Measurements from ENCODE around the gene SCYGR6. TPM values are rescaled to one million over a fixed set of nuclear protein-coding genes. Genes with fewer than 3 reads are reported as not detected.

SCYGR6 gene
- total and polyA plus RNA-seq, 9 of the 15 experiments (the other 6 are each of a cell fraction or from before 2014, with no cell fraction given): not detected

DNA sequence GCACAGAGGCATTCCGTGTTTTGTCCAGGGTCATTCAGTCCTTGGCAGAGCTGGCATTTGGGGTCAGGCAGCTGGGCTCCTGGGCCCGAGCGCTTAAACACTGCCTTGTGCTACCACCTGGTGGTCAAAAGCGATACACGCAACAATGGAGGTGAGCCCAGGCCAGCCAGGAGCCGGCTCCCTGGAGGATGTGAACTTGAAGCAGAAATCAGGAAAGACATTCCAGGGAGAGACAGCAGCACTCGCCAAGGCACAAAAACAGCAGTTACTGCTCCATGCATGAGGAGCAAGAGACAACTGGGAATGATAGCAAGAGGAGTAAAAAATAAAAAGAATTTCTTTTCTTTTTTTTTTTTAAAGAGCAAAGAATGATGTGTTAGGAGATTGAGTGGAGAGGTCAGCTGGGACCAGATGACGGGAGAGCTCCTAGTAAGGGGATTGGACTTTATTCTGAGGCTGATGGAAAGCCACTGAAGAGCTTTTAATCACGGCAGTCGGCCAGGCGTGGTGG lies 41.9 kb upstream of the SCYGR6 start (continued):
- TF ChIP-seq, protein P1, sequence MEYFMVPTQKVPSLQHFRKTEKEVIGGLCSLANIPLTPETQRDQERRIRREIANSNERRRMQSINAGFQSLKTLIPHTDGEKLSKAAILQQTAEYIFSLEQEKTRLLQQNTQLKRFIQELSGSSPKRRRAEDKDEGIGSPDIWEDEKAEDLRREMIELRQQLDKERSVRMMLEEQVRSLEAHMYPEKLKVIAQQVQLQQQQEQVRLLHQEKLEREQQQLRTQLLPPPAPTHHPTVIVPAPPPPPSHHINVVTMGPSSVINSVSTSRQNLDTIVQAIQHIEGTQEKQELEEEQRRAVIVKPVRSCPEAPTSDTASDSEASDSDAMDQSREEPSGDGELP (CRISPR knock-in tag; IDR thresholded peaks at IDR 0.05; ENCODE audit: borderline replicate concordance): 0 out of 2 replicates have a peak, but pooled peaks have one; percentile 27
- TF ChIP-seq PHTF2 (CRISPR knock-in tag; IDR thresholded peaks at IDR 0.05): no peak
- TF ChIP-seq, protein P2, sequence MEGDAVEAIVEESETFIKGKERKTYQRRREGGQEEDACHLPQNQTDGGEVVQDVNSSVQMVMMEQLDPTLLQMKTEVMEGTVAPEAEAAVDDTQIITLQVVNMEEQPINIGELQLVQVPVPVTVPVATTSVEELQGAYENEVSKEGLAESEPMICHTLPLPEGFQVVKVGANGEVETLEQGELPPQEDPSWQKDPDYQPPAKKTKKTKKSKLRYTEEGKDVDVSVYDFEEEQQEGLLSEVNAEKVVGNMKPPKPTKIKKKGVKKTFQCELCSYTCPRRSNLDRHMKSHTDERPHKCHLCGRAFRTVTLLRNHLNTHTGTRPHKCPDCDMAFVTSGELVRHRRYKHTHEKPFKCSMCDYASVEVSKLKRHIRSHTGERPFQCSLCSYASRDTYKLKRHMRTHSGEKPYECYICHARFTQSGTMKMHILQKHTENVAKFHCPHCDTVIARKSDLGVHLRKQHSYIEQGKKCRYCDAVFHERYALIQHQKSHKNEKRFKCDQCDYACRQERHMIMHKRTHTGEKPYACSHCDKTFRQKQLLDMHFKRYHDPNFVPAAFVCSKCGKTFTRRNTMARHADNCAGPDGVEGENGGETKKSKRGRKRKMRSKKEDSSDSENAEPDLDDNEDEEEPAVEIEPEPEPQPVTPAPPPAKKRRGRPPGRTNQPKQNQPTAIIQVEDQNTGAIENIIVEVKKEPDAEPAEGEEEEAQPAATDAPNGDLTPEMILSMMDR (IDR thresholded peaks at IDR 0.05 in 2 of 3, conservative IDR thresholded peaks at IDR 0.05 in 1 of 3; ENCODE audit: insufficient read depth in 2 of 3, low read depth in 1 of 3, low read length in 3 of 3): peak; percentile 62 to 75 (median 66)

DNA sequence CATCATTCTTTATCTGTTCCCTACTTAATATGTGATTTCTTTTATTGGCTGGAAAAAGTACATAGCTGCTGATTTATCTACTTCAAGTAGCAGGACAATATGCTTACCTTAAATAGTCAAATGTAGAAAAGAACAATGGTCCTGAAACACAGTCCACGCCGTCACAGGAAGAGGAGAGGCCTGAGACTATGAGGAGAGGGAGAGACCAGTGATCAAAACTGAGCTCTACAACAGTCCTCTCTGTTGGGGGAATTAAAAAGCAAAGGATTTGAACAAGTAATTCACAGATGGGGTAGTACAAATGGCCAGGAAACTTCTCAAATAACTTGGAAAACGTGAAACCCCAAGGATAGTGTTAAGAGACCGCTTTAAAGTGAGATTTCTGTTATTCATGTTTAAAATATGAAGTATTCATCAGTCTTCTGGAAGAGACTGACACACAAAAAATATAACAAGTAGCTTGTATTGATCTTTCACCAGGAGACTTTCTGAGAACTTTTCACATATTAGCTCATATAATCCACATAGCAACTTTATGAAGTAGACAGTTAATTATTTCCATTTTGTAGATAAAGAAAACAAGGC lies 41.3 kb upstream of the SCYGR6 start:
- in situ Hi-C loops (cut with MboI) (loop anchor here (10.0 kb wide), 1 partner anchor 361 kb away; no protein-coding TSS in a partner anchor), intact Hi-C loops (cut with micrococcal nuclease) (loop anchor here (1.0 to 5.0 kb wide), 6 partner anchors 107 to 733 kb away; no protein-coding TSS in a partner anchor)
- no peak for ATAC-seq
- H4K20me1 ChIP-seq (replicated peaks; ENCODE audit: control insufficient read depth, insufficient read depth, low read length): no peaks in the 10 kb centered on the region
- H3K36me3 ChIP-seq (ENCODE audit: control insufficient read depth, insufficient read depth, low read length): no peaks in the 10 kb centered on the region
- H3K4me1 ChIP-seq (replicated peaks in 1 of 2; ENCODE audit: control insufficient read depth in 2 of 2, insufficient read depth in 2 of 2, low read length in 2 of 2): peaks cover 0 to 4% of the 10 kb centered on the region in 2 experiments; a peak in 1 of 5 replicates
- no TSS peak for BruUV-seq (replicated peaks)
- peaks cover 0 to 10% of the 10 kb centered on the region in 2 experiments; a peak in 2 of 5 replicates for H3K27me3 ChIP-seq (ENCODE audit: control insufficient read depth in 2 of 2, insufficient read depth in 2 of 2, low read length in 2 of 2)
- H3K9me3 ChIP-seq (replicated peaks; ENCODE audit: control insufficient read depth, insufficient read depth, low read depth, low read length): no peaks in the 10 kb centered on the region
- H3K27ac ChIP-seq (ENCODE audit: extremely low read depth, low read depth, low read length): no peak overlapping the region
- WGBS (ENCODE audit: insufficient coverage, low coverage, missing lambda C conversion rate): 4% methylated on average over 4 of the region's 4 CpGs
- H3K4me3 ChIP-seq: no peak overlapping the region
- H3K4me2 ChIP-seq (ENCODE audit: insufficient read depth, low read length): no peak overlapping the region
- no peak for DNase-seq (ENCODE audit: extremely low read depth in 1 of 4, low spot score in 3 of 4)
- CTCF ChIA-PET (ENCODE audit: low intra/inter-chr PET ratio): interaction anchor here (1.3 to 2.1 kb wide), 3 partner anchors 360 to 636 kb away, joined by 4 to 10 read pairs (median 10); no protein-coding TSS in a partner anchor
- H3K9me1 ChIP-seq (ENCODE audit: control insufficient read depth, insufficient read depth, low read length): no peaks in the 10 kb centered on the region
- POLR2A ChIA-PET: no interaction called here
- H3K79me2 ChIP-seq (ENCODE audit: control insufficient read depth, insufficient read depth, low read length): no peaks in the 10 kb centered on the region
- FAIRE-seq: peak; percentile 19
- no peak overlapping the region for H2AFZ ChIP-seq (ENCODE audit: low read depth, low read length)
- H3K9ac ChIP-seq (ENCODE audit: insufficient read depth in 1 of 2, low read depth in 2 of 2, low read length in 2 of 2): no peak overlapping the region
- no peak for TF ChIP-seq CBX1 (IDR thresholded peaks at IDR 0.05; ENCODE audit: low read depth)
- no peak for TF ChIP-seq ZFP30 (CRISPR knock-in tag; IDR thresholded peaks at IDR 0.05; ENCODE audit: borderline replicate concordance)
- no peak for TF ChIP-seq PCBP1 (IDR thresholded peaks at IDR 0.05; ENCODE audit: low read depth, low read length, poor library complexity, severe bottlenecking)
- TF ChIP-seq, protein P3, sequence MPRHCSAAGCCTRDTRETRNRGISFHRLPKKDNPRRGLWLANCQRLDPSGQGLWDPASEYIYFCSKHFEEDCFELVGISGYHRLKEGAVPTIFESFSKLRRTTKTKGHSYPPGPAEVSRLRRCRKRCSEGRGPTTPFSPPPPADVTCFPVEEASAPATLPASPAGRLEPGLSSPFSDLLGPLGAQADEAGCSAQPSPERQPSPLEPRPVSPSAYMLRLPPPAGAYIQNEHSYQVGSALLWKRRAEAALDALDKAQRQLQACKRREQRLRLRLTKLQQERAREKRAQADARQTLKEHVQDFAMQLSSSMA (CRISPR knock-in tag; IDR thresholded peaks at IDR 0.05): no peak
- TF ChIP-seq MEIS2 (IDR thresholded peaks at IDR 0.05; ENCODE audit: partially characterized antibody): no peak
- no peak for TF ChIP-seq SLC30A9 (CRISPR knock-in tag; IDR thresholded peaks at IDR 0.05)
- TF ChIP-seq FUS (optimal IDR thresholded peaks at IDR 0.05; ENCODE audit: low read depth, low read length): no peak
- TF ChIP-seq, protein P4, sequence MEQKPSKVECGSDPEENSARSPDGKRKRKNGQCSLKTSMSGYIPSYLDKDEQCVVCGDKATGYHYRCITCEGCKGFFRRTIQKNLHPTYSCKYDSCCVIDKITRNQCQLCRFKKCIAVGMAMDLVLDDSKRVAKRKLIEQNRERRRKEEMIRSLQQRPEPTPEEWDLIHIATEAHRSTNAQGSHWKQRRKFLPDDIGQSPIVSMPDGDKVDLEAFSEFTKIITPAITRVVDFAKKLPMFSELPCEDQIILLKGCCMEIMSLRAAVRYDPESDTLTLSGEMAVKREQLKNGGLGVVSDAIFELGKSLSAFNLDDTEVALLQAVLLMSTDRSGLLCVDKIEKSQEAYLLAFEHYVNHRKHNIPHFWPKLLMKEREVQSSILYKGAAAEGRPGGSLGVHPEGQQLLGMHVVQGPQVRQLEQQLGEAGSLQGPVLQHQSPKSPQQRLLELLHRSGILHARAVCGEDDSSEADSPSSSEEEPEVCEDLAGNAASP (IDR thresholded peaks at IDR 0.05): no peak
- TF ChIP-seq GTF2A2 (tag; IDR thresholded peaks at IDR 0.05): no peak
- TF ChIP-seq SPI1 (IDR thresholded peaks at IDR 0.05; ENCODE audit: borderline replicate concordance, low read depth, low read length): no peak
- TF ChIP-seq ZNF76 (CRISPR knock-in tag; IDR thresholded peaks at IDR 0.05; ENCODE audit: borderline replicate concordance): no peak
- TF ChIP-seq HNRNPK (IDR thresholded peaks at IDR 0.05; ENCODE audit: low read depth, low read length, poor library complexity, severe bottlenecking): no peak

All from K562 (cell line).